Neural cell (in vitro differentiated cells): Measurements from ENCODE around the gene SEMA3F. TPM values are rescaled to one million over a fixed set of nuclear protein-coding genes. Genes with fewer than 3 reads are reported as not detected.

ENCODE experiments used
- H2AFZ ChIP-seq: fragments of 200-600, 300-800 bp; sonication (generic), shearing (Covaris generic); 2 replicates; pipeline ENCODE4 v1.6.0; 2014; ENCODE audit warnings: low read depth, mild to moderate bottlenecking, antibody characterized with exemption, low read length, moderate library complexity
- H3F3A ChIP-seq: fragments of 200-600 bp; shearing (Covaris generic); 2 replicates; pipeline ENCODE4 v1.6.1; 2016; ENCODE audit warnings: mild to moderate bottlenecking, moderate library complexity, mixed read lengths, antibody characterized with exemption, low read length; ENCODE audit not compliant: insufficient read depth, poor library complexity, severe bottlenecking
- H3K27ac ChIP-seq: fragments of 200-600, 300-800 bp; sonication (generic), shearing (Covaris generic); 2 replicates; pipeline ENCODE4 v1.5.1; 2014; ENCODE audit warnings: mild to moderate bottlenecking, low read length, moderate library complexity
- H3K27me3 ChIP-seq: fragments of 300-800, 200-600 bp; sonication (generic), shearing (Covaris generic); 2 replicates; pipeline ENCODE4 v1.6.0; 2014; ENCODE audit warnings: mild to moderate bottlenecking, low read depth, low read length, moderate library complexity; ENCODE audit not compliant: insufficient read depth
- H3K36me3 ChIP-seq: fragments of 300-800, 200-600 bp; sonication (generic), shearing (Covaris generic); 2 replicates; pipeline ENCODE4 v1.5.1; 2014; ENCODE audit warnings: mild to moderate bottlenecking, antibody characterized with exemption, low read length, moderate library complexity; ENCODE audit not compliant: insufficient read depth
- H3K4me2 ChIP-seq: fragments of 300-800, 200-600 bp; sonication (generic), shearing (Covaris generic); 2 replicates; pipeline ENCODE4 v1.6.0; 2014; ENCODE audit warnings: mild to moderate bottlenecking, low read length
- H3K4me3 ChIP-seq: fragments of 300-800, 200-600 bp; sonication (generic), shearing (Covaris generic); 2 replicates; pipeline ENCODE4 v1.5.1; 2014; ENCODE audit warnings: mild to moderate bottlenecking, low read length, moderate library complexity
- H3K79me2 ChIP-seq: fragments of 200-600 bp; shearing (Covaris generic); replicated peaks from 2 replicates; pipeline ENCODE4 v1.6.0; 2014; ENCODE audit warnings: mild to moderate bottlenecking, low read length, moderate library complexity; ENCODE audit not compliant: insufficient read depth
- H3K9ac ChIP-seq: fragments of 300-800, 200-600 bp; sonication (generic), shearing (Covaris generic); 2 replicates; pipeline ENCODE4 v1.6.1; 2016; ENCODE audit warnings: mild to moderate bottlenecking, low read length, mixed read lengths
- H3K9me2 ChIP-seq: fragments of 200-600 bp; shearing (Covaris generic); 2 replicates; pipeline ENCODE4 v1.6.1; 2016; ENCODE audit warnings: mild to moderate bottlenecking, low read length, mixed read lengths; ENCODE audit not compliant: insufficient read depth
- H3K9me3 ChIP-seq: fragments of 200-600, 300-800 bp; sonication (generic), shearing (Covaris generic); 2 replicates; pipeline ENCODE4 v1.6.1; 2016; ENCODE audit warnings: mild to moderate bottlenecking, mixed run types, low read length, moderate library complexity, mixed read lengths
- H4K20me1 ChIP-seq: fragments of 200-600 bp; shearing (Covaris generic); 2 replicates; pipeline ENCODE4 v1.6.1; 2016; ENCODE audit warnings: mild to moderate bottlenecking, mixed run types; ENCODE audit not compliant: insufficient read depth
- EP300 ChIP-seq: fragments of 450-650 bp; conservative IDR thresholded peaks from 2 replicates; pipeline ENCODE4 v1.6.1; 2014; ENCODE audit warnings: antibody characterized with exemption, mild to moderate bottlenecking, moderate library complexity; ENCODE audit not compliant: poor library complexity, severe bottlenecking
- EZH2 ChIP-seq: fragments of 200-600, 300-800 bp; shearing (Covaris generic), sonication (generic); IDR thresholded peaks from 2 replicates; pipeline ENCODE4 v1.6.1; 2014; ENCODE audit warnings: antibody characterized with exemption, low read length, borderline replicate concordance, mild to moderate bottlenecking; ENCODE audit not compliant: insufficient read depth, poor library complexity, severe bottlenecking
- MXI1 ChIP-seq: fragments of 450-650 bp; conservative IDR thresholded peaks from 2 replicates; pipeline ENCODE4 v1.6.1; 2014; ENCODE audit warnings: antibody characterized with exemption, mild to moderate bottlenecking; ENCODE audit not compliant: poor library complexity, severe bottlenecking
- POLR2AphosphoS5 ChIP-seq: IDR thresholded peaks from 2 replicates; pipeline ENCODE4 v1.6.1; 2012
- RAD21 ChIP-seq: fragments of 450-650 bp; conservative IDR thresholded peaks from 2 replicates; pipeline ENCODE4 v1.6.1; 2014; ENCODE audit warnings: antibody characterized with exemption, mild to moderate bottlenecking, moderate library complexity
- REST ChIP-seq: IDR thresholded peaks from 2 replicates; pipeline ENCODE4 v1.6.1; 2012; ENCODE audit warnings: borderline replicate concordance
- SMC3 ChIP-seq: fragments of 450-650 bp; conservative IDR thresholded peaks from 2 replicates; pipeline ENCODE4 v1.6.1; 2014; ENCODE audit warnings: antibody characterized with exemption, mild to moderate bottlenecking, moderate library complexity; ENCODE audit not compliant: poor library complexity
- TAF1 ChIP-seq: IDR thresholded peaks from 2 replicates; pipeline ENCODE4 v1.6.1; 2012; ENCODE audit warnings: low read depth
- polyA plus RNA-seq: library from polyadenylated mRNA; depleted of rRNA; stranded (reverse); fragments of >200 nt; gene quantifications from 2 replicates; pipeline ENCODE4 v1.2.3, GENCODE V29; 2014
- TF ChIP-seq, protein P1 (sequence below): fragments of 450-650 bp; IDR thresholded peaks from 2 replicates; pipeline ENCODE4 v1.5.1; 2014; ENCODE audit warnings: antibody characterized with exemption, mild to moderate bottlenecking, moderate library complexity; ENCODE audit not compliant: poor library complexity, severe bottlenecking

The SEMA3F gene
- polyA plus RNA-seq, 1 donor from 2014 or later = 17.0 TPM

GRCh38 chr3:50204804-50205412 is 49.8 kb downstream of the SEMA3F start, which contains the start of gene SLC38A3:
TSS of gene SLC38A3 (plus strand) at chr3:50205271. CDS start at chr3:50214200, 8,929 bp downstream.
- Histone ChIP-seq H3K27me3 (peaks cover 20% of the 10 kb centered on the region), H3F3A (no peaks in the 10 kb centered on the region), H3K36me3 (no peaks in the 10 kb centered on the region), H4K20me1 (no peaks in the 10 kb centered on the region), H3K27ac (no peak within 1 kb of the TSS), H3K79me2 (no peaks in the 10 kb centered on the region), H3K9me2 (no peaks in the 10 kb centered on the region), H3K4me2 (peak within 1 kb of the TSS; percentile 68), H2AFZ (no peak within 1 kb of the TSS), H3K9ac (peak within 1 kb of the TSS; percentile 56), H3K9me3 (no peaks in the 10 kb centered on the region), H3K4me3 (peak within 1 kb of the TSS; percentile 72)
- TF ChIP-seq EZH2 = no peak
- no peak for TF ChIP-seq SMC3
- TF ChIP-seq RAD21 = peak; percentile 11
- TF ChIP-seq, protein P1, sequence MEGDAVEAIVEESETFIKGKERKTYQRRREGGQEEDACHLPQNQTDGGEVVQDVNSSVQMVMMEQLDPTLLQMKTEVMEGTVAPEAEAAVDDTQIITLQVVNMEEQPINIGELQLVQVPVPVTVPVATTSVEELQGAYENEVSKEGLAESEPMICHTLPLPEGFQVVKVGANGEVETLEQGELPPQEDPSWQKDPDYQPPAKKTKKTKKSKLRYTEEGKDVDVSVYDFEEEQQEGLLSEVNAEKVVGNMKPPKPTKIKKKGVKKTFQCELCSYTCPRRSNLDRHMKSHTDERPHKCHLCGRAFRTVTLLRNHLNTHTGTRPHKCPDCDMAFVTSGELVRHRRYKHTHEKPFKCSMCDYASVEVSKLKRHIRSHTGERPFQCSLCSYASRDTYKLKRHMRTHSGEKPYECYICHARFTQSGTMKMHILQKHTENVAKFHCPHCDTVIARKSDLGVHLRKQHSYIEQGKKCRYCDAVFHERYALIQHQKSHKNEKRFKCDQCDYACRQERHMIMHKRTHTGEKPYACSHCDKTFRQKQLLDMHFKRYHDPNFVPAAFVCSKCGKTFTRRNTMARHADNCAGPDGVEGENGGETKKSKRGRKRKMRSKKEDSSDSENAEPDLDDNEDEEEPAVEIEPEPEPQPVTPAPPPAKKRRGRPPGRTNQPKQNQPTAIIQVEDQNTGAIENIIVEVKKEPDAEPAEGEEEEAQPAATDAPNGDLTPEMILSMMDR = no peak
- no peak for TF ChIP-seq REST
- no peak for TF ChIP-seq MXI1
- TF ChIP-seq TAF1 = no peak
- peak; percentile 58 for TF ChIP-seq POLR2AphosphoS5
- no peak for TF ChIP-seq EP300

DNA sequence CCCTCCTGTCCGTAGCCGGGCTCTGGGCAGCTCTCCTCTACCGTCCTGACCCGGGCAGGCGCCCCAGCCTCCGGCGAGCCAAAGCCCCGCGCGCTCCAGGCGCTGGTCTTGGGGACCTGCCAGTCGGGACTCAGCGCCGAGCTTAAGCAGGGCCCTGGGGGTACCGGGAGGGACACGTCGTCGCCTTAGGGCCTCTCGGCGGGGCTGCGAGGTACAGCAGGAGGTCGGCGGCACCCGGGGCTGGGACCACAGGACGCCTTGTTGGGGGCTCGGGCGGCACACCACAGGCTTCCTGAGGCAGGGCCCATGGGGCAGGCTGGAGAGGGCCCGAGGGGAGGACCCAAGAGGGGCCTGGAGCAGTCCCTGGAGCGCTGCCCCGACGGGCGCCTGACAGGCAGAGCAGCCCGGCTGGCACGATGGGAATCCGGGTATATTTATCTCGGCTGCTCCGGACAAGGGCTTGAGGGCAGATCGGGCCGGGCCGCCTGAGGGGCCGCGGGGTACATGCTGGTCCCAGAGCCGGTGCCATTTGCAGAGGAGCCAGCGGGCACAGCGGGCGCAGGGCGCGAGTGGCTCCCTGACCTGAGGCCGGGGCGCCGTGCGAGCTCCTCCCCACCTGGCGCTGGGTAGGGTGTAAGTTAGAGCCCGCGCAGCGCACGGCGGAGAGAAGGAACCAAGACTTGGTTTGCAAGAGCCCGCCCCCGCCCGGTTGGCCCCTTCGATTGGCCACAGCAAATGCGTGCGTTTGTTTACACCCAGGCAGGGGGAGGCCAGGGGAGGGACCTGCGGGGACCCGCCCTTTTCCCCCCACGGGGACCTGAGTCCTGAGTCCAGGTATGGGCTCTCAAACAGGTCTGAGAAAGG is 50.5 kb downstream of the SEMA3F start:
- no peak overlapping the region for H2AFZ ChIP-seq
- H3K27ac ChIP-seq = no peak overlapping the region
- H3K4me2 ChIP-seq = peak overlapping the region; percentile 68
- no peak for TF ChIP-seq POLR2AphosphoS5
- TF ChIP-seq SMC3 = no peak
- TF ChIP-seq RAD21 = no peak
- no peak for TF ChIP-seq EZH2
- no peak for TF ChIP-seq REST
- no peak for TF ChIP-seq EP300
- TF ChIP-seq, protein P1 = no peak
- TF ChIP-seq TAF1 = no peak
- no peak for TF ChIP-seq MXI1
- H3F3A ChIP-seq = no peaks in the 10 kb centered on the region
- H3K9ac ChIP-seq = peak overlapping the region; percentile 56
- no peaks in the 10 kb centered on the region for H3K9me2 ChIP-seq
- no peaks in the 10 kb centered on the region for H3K36me3 ChIP-seq
- H4K20me1 ChIP-seq = no peaks in the 10 kb centered on the region
- H3K79me2 ChIP-seq = no peaks in the 10 kb centered on the region
- no peaks in the 10 kb centered on the region for H3K9me3 ChIP-seq
- peak overlapping the region; percentile 72 for H3K4me3 ChIP-seq
- H3K27me3 ChIP-seq = peaks cover 20% of the 10 kb centered on the region
